Measurements from ENCODE around the gene RALGPS1. TPM values are rescaled to one million over a fixed set of nuclear protein-coding genes. Genes with fewer than 3 reads are reported as not detected.

The RALGPS1 gene
- total and polyA plus RNA-seq, 2 donors (not counting 1 experiment from before 2014, with no cell fraction given): 19.7 to 39.9 TPM

- no peaks in the 10 kb centered on the region for H3K4me1 ChIP-seq (ENCODE audit: control insufficient read depth in 2 of 2, insufficient read depth in 2 of 2, low read length in 2 of 2)
- ChIA-PET POLR2A (no interaction called here), CTCF (interaction anchor here (1.7 kb wide), 1 partner anchor 67 kb away, joined by 3 read pairs; no protein-coding TSS in a partner anchor)
- no peak overlapping the region for H3K27ac ChIP-seq (ENCODE audit: low read length in 2 of 2)
- DNase-seq (no peak), ATAC-seq (ENCODE audit: low read depth) (no peak)
- H3K79me2 ChIP-seq (ENCODE audit: control insufficient read depth, insufficient read depth, low read length): no peaks in the 10 kb centered on the region
- H3K9me3 Mint-ChIP-seq (ENCODE audit: insufficient read depth): no peaks in the 10 kb centered on the region
- no peaks in the 10 kb centered on the region for H3K27me3 Mint-ChIP-seq
- H3K27me3 ChIP-seq (replicated peaks in 1 of 4; ENCODE audit: control extremely low read depth in 1 of 4, control insufficient read depth in 3 of 4, insufficient read depth in 4 of 4, low read length in 3 of 4): no peaks in the 10 kb centered on the region
- H4K20me1 ChIP-seq (ENCODE audit: control insufficient read depth, insufficient read depth, low read length, poor library complexity, severe bottlenecking): no peaks in the 10 kb centered on the region
- H3K9me3 ChIP-seq (ENCODE audit: control extremely low read depth in 1 of 3, control insufficient read depth in 2 of 3, insufficient read depth in 1 of 3, low read length in 2 of 3): no peaks in the 10 kb centered on the region
- no peak overlapping the region for H3K9ac ChIP-seq (ENCODE audit: low read length)
- intact Hi-C loops (cut with micrococcal nuclease): no loop called here
- no peak overlapping the region for H3K27ac Mint-ChIP-seq
- no peak overlapping the region for H3K4me3 Mint-ChIP-seq
- 100% methylated on average over 5 of the region's 10 CpGs for WGBS (ENCODE audit: insufficient coverage)
- H3K4me3 ChIP-seq (ENCODE audit: control extremely low read depth in 1 of 5, extremely low read depth in 1 of 5, insufficient read depth in 1 of 5, low read depth in 2 of 5, low read length in 4 of 5): no peak overlapping the region
- no peak for TF ChIP-seq CTCF (IDR thresholded peaks at IDR 0.05)
- TF ChIP-seq EZH2 (IDR thresholded peaks at IDR 0.05; ENCODE audit: borderline replicate concordance, insufficient read depth, low read depth, low read length, poor library complexity, severe bottlenecking): no peak
- H2AFZ ChIP-seq (ENCODE audit: insufficient read depth, low read depth, low read length, poor library complexity, severe bottlenecking): no peak overlapping the region
- H3K4me1 Mint-ChIP-seq: no peaks in the 10 kb centered on the region
- no peaks in the 10 kb centered on the region for H3K36me3 ChIP-seq (replicated peaks in 1 of 2; ENCODE audit: control extremely low read depth in 1 of 2, control insufficient read depth in 1 of 2, extremely low read depth in 1 of 2, insufficient read depth in 2 of 2, low read length in 1 of 2)
- no peak overlapping the region for H3K4me2 ChIP-seq (replicated peaks; ENCODE audit: low read depth, low read length, poor library complexity, severe bottlenecking)
Observed at GRCh38 chr9:127130661-127131538, 216.3 kb downstream of the RALGPS1 start.

- Mint-ChIP-seq H3K4me3 (no peak overlapping the region), H3K27ac (no peak overlapping the region), H3K4me1 (no peaks in the 10 kb centered on the region), H3K9me3 (ENCODE audit: insufficient read depth) (no peaks in the 10 kb centered on the region), H3K27me3 (no peaks in the 10 kb centered on the region)
- Histone ChIP-seq H3K9me3 (ENCODE audit: control extremely low read depth in 1 of 3, control insufficient read depth in 2 of 3, insufficient read depth in 1 of 3, low read length in 2 of 3) (no peaks in the 10 kb centered on the region), H3K79me2 (ENCODE audit: control insufficient read depth, insufficient read depth, low read length) (no peaks in the 10 kb centered on the region), H4K20me1 (ENCODE audit: control insufficient read depth, insufficient read depth, low read length, poor library complexity, severe bottlenecking) (no peaks in the 10 kb centered on the region), H3K4me2 (replicated peaks; ENCODE audit: low read depth, low read length, poor library complexity, severe bottlenecking) (no peak overlapping the region), H3K4me3 (ENCODE audit: control extremely low read depth in 1 of 5, extremely low read depth in 1 of 5, insufficient read depth in 1 of 5, low read depth in 2 of 5, low read length in 4 of 5) (no peak overlapping the region), H3K27ac (ENCODE audit: low read length in 2 of 2) (no peak overlapping the region), H3K36me3 (replicated peaks in 1 of 2; ENCODE audit: control extremely low read depth in 1 of 2, control insufficient read depth in 1 of 2, extremely low read depth in 1 of 2, insufficient read depth in 2 of 2, low read length in 1 of 2) (no peaks in the 10 kb centered on the region), H3K4me1 (ENCODE audit: control insufficient read depth in 2 of 2, insufficient read depth in 2 of 2, low read length in 2 of 2) (no peaks in the 10 kb centered on the region), H3K9ac (ENCODE audit: low read length) (no peak overlapping the region), H2AFZ (ENCODE audit: insufficient read depth, low read depth, low read length, poor library complexity, severe bottlenecking) (no peak overlapping the region), H3K27me3 (replicated peaks in 1 of 4; ENCODE audit: control extremely low read depth in 1 of 4, control insufficient read depth in 3 of 4, insufficient read depth in 4 of 4, low read length in 3 of 4) (no peaks in the 10 kb centered on the region)
- ChIA-PET CTCF (interaction anchor here (1.7 kb wide), 1 partner anchor 66 kb away, joined by 3 read pairs; no protein-coding TSS in a partner anchor), POLR2A (no interaction called here)
- intact Hi-C loops (cut with micrococcal nuclease): no loop called here
- DNase-seq (no peak), ATAC-seq (ENCODE audit: low read depth) (no peak)
- TF ChIP-seq EZH2 (IDR thresholded peaks at IDR 0.05; ENCODE audit: borderline replicate concordance, insufficient read depth, low read depth, low read length, poor library complexity, severe bottlenecking): no peak
- no peak for TF ChIP-seq CTCF (IDR thresholded peaks at IDR 0.05)
- 84% methylated on average over 5 of the region's 6 CpGs for WGBS (ENCODE audit: insufficient coverage)
Observed at GRCh38 chr9:127131871-127132270, 217.3 kb downstream of the RALGPS1 start.

Data from B cell (primary cell).